IMR-90 (cell line): ENCODE measurements around the gene TBXAS1.
"Not testable (repeated sequence)": the region's sequence is repeated elsewhere in the genome, so short reads cannot be mapped to it uniquely, and the experiment has no call there.

Experiments
- CEBPB ChIP-seq: IDR thresholded peaks from 2 replicates; pipeline ENCODE4 v1.6.1; 2012; ENCODE audit warnings: low read depth, low read length, improper control_type of control experiment
- CTCF ChIP-seq: conservative IDR thresholded peaks from 2 replicates; pipeline ENCODE4 v1.5.1; 2012; ENCODE audit warnings: mild to moderate bottlenecking, low read depth, low read length, improper control_type of control experiment
- ELK1 ChIP-seq: fragments of 150-350 bp; IDR thresholded peaks from 2 replicates; pipeline ENCODE4 v1.6.1; 2016; ENCODE audit warnings: low read depth, mild to moderate bottlenecking, low read length, moderate library complexity, borderline replicate concordance
- FOS ChIP-seq: fragments of 150-350 bp; IDR thresholded peaks from 2 replicates; pipeline ENCODE4 v1.6.1; 2016; ENCODE audit warnings: low read depth, low read length
- MAFK ChIP-seq: IDR thresholded peaks from 2 replicates; pipeline ENCODE4 v1.6.1; 2012; ENCODE audit warnings: low read depth, low read length, improper control_type of control experiment
- MXI1 ChIP-seq: IDR thresholded peaks from 2 replicates; pipeline ENCODE4 v1.6.1; 2012; ENCODE audit warnings: low read depth, mild to moderate bottlenecking, low read length, moderate library complexity, borderline replicate concordance
- POLR2A ChIP-seq: IDR thresholded peaks from 2 replicates; pipeline ENCODE4 v1.6.1; 2012; ENCODE audit warnings: mild to moderate bottlenecking, low read depth, low read length
- RAD21 ChIP-seq: IDR thresholded peaks from 2 replicates; pipeline ENCODE4 v1.6.1; 2012; ENCODE audit warnings: low read length, improper control_type of control experiment
- RCOR1 ChIP-seq: IDR thresholded peaks from 2 replicates; pipeline ENCODE4 v1.6.1; 2012; ENCODE audit warnings: mild to moderate bottlenecking, low read length, improper control_type of control experiment; ENCODE audit not compliant: insufficient replicate concordance
- RFX5 ChIP-seq: IDR thresholded peaks from 2 replicates; pipeline ENCODE4 v1.8.0; 2012; ENCODE audit warnings: low read depth, mild to moderate bottlenecking, low read length, moderate library complexity
- SMC3 ChIP-seq: fragments of 150-350 bp; IDR thresholded peaks from 2 replicates; pipeline ENCODE4 v1.6.1; 2016; ENCODE audit warnings: low read depth, mild to moderate bottlenecking, antibody characterized with exemption, low read length, moderate library complexity

- TF ChIP-seq CTCF, CEBPB, RFX5, RAD21, POLR2A, RCOR1, MXI1, FOS, ELK1, MAFK, SMC3: not testable (repeated sequence)
Measured at GRCh38 chr7:139835848-139836247, 6.8 kb downstream of the TBXAS1 start.
